Duodenal mucosa (tissue), 2 donors: ENCODE data around the gene PBX1.
A peak's percentile ranks its signal among the peaks of the same experiment; 100 is the strongest.

Experiments used
- H3K27ac ChIP-seq: one replicate; pipeline ENCODE4 v1.7.0; 2013; ENCODE audit warnings: low read depth, low read length
- H3K27me3 ChIP-seq, 2 donors: one replicate each; pipeline ENCODE4 v1.7.0; 2013; ENCODE audit warnings: low read length in 2 of 2, control low read depth in 1 of 2; ENCODE audit not compliant: insufficient read depth in 2 of 2, control insufficient read depth in 1 of 2
- H3K36me3 ChIP-seq, 2 donors: one replicate each; pipeline ENCODE4 v1.7.0; 2013; ENCODE audit warnings: low read length in 2 of 2, control low read depth in 1 of 2; ENCODE audit not compliant: insufficient read depth in 2 of 2, control insufficient read depth in 1 of 2
- H3K4me1 ChIP-seq, 2 donors: one replicate each; pipeline ENCODE4 v1.7.0; 2013; ENCODE audit warnings: low read length in 2 of 2, control low read depth in 1 of 2; ENCODE audit not compliant: insufficient read depth in 2 of 2, control insufficient read depth in 1 of 2
- H3K4me3 ChIP-seq, 2 donors: one replicate each; pipeline ENCODE4 v1.7.0; 2013; ENCODE audit warnings: low read length in 2 of 2, low read depth in 1 of 2
- H3K9ac ChIP-seq, 2 donors: one replicate each; pipeline ENCODE4 v1.7.0; 2013; ENCODE audit warnings: low read length in 2 of 2, low read depth in 1 of 2
- H3K9me3 ChIP-seq, 2 donors: one replicate each; pipeline ENCODE4 v1.7.0; 2013; ENCODE audit warnings: low read length in 2 of 2, control low read depth in 1 of 2; ENCODE audit not compliant: control insufficient read depth in 1 of 2

PBX1 gene

DNA sequence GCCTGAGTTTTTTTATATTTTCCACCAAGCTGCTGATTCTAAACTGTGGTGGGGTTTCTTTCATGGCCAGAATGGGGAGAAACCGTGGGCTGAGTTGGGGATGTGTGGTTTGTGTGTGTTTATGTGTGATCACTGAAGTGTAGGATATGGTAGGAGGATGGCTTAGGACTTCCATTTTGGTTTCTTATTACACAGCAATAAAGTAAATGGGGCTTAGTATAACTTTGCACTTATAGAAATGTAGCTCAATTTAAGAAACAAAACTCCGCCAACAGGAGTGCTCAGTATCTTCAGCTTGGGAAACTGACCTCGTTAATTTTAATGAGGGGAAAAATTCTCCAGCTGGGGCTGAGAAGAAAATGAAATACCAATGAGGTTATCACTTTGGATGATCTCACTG is 77.8 kb downstream of the PBX1 start:
- H3K36me3 ChIP-seq: no peaks in the 10 kb centered on the region
- peaks cover 62 to 76% of the 10 kb centered on the region in 2 donors for H3K4me1 ChIP-seq
- H3K4me3 ChIP-seq: peak overlapping the region in 1 of 2 donors; percentile 24
- no peaks in the 10 kb centered on the region for H3K27me3 ChIP-seq
- no peak overlapping the region for H3K9ac ChIP-seq
- H3K9me3 ChIP-seq: no peaks in the 10 kb centered on the region
- H3K27ac ChIP-seq: peak overlapping the region; percentile 10

DNA sequence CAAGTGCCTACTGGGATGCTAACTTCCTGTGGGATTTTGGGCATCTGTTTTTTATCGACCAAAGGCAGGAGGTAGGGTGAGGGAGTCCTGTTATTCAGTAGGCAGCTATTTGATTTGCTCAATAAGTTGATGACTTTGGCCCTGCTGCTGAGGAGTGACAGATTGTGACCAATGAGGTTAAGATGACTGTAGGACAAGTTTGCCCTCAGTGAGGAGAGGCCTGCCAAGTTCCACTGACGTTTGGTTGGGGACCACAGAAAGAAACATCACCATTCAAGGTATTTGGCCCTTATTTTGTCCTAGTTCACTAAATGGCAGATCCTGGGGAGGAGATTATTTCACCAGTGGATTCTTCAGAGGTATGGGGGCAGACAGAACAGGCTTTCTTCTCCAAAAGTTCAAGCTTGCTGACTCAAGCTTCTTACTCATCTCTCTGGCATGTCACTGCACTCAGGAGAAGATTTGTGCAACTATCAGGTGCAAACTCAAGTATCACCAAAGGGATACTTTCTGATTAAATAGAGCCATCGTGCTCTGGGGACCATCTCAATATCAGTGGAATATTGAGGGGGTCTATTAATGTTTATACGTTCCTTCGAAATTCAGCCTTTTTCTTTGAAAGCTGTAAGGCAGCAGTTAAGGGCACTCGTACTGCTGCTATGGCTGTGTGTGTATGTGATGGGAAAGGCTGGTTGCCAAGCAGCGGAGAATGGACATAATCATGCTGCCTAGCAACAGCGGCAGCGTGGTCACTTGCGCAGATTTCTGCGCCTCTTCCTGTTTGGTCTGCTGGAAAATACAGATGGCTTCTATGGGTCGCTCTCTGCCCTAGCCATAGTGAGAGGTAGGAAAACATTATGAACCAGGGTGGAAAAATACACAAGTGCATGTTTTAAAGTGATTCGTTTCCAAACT is 78.7 kb downstream of the PBX1 start:
- H3K9ac ChIP-seq: no peak overlapping the region
- H3K27ac ChIP-seq: peak overlapping the region; percentile 5
- peaks cover 53 to 67% of the 10 kb centered on the region in 2 donors for H3K4me1 ChIP-seq

DNA sequence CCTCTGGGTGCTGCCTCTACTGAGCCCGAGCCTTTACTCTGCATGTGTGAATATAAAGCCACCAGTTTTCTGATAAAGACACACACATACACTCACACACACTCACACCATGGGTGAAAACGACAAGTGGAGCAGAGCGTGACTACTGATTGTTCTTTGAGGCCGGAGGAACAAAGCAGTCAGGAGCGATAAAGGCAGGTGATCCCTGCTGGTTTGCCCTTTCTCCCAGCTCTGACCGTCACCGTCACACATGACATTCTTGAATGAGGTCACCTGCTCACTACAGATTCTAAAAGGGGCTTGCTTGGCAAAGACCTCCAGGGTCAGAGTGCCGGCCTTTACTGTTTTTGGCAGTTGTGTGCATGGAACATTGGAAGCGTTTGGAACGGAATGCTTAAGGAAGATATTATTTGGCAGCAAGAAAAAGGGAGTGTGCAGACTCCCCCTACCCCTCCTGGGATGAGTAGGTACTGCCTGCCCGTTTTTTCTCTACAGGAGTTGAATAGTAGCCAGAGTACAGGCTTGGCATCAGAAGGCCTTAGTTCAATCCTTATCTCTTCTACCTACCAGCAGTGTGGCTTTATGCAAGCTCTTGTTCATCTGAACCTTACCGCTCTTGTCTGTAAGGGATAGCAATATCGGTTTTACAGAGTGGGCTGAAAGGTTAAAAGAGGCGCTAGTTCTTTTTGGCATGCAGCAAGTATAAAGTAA is 79.7 kb downstream of the PBX1 start:
- Histone ChIP-seq H3K9ac (peak overlapping the region in 1 of 2 donors; percentile 23), H3K27ac (peak overlapping the region; percentile 10), H3K9me3 (no peaks in the 10 kb centered on the region), H3K27me3 (no peaks in the 10 kb centered on the region), H3K4me3 (no peak overlapping the region), H3K4me1 (peaks cover 48 to 62% of the 10 kb centered on the region in 2 donors), H3K36me3 (no peaks in the 10 kb centered on the region)

More for the DNA sequence above, 78.7 kb downstream of the PBX1 start:
- H3K4me3 ChIP-seq: no peak overlapping the region
- no peaks in the 10 kb centered on the region for H3K27me3 ChIP-seq
- H3K9me3 ChIP-seq: no peaks in the 10 kb centered on the region
- no peaks in the 10 kb centered on the region for H3K36me3 ChIP-seq

DNA sequence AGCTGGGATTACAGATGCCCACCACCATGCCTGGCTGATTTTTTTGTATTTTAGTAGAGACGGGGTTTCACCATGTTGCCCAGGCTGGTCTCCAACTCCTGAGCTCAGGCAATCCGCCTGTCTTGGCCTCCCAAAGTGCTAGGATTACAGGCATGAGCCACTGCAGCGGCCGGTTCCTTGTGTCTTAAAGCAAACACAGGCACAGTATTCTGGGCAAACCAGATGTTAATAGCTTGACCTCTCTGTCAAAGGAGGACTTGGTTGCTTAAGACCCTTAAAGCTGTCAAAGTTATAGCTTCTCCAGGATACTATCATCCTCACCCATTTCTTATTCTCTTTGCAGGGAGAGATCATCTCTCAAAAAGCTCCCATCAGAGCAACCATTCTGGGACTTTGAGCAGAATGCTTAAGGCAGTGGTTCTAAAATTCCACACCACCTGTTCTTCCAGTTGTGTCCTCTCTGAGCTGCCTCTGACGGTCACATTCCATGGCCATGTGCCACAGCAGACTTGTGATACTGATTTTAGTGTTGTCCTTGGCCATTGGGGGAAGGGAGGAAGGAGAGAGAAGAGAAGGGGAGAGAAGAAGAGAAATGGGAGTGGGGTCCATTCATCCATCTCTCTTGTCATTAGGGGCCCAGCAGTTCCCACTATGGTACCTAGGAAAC is 81.8 kb downstream of the PBX1 start:
- H3K27ac ChIP-seq: no peak overlapping the region
- no peak overlapping the region for H3K9ac ChIP-seq
- H3K9me3 ChIP-seq: no peaks in the 10 kb centered on the region
- H3K4me3 ChIP-seq: no peak overlapping the region
- H3K27me3 ChIP-seq: no peaks in the 10 kb centered on the region
- no peaks in the 10 kb centered on the region for H3K36me3 ChIP-seq
- H3K4me1 ChIP-seq: peaks cover 26 to 49% of the 10 kb centered on the region in 2 donors

DNA sequence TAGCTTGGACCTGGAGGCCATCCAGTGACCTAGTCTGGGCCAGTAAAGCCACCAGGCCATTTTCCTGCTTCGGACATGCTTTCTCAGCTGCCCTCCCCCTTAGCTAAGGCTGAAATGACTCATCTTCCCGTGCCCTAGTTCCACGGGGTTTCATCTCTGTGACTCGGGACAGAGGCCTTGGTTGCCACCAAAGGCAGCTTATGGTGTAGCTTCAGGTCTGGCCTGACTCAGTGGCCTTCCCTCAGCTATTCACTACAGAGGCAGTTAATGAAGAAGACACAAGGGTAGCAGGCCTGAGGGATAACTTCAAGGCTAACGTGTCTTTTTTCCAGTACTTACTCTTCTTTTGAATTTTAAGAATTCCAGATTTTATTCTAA is 82.4 kb downstream of the PBX1 start:
- Histone ChIP-seq H3K4me3 (no peak overlapping the region), H3K36me3 (no peaks in the 10 kb centered on the region), H3K9ac (no peak overlapping the region), H3K27ac (no peak overlapping the region), H3K27me3 (no peaks in the 10 kb centered on the region), H3K4me1 (peaks cover 23 to 46% of the 10 kb centered on the region in 2 donors), H3K9me3 (no peaks in the 10 kb centered on the region)

DNA sequence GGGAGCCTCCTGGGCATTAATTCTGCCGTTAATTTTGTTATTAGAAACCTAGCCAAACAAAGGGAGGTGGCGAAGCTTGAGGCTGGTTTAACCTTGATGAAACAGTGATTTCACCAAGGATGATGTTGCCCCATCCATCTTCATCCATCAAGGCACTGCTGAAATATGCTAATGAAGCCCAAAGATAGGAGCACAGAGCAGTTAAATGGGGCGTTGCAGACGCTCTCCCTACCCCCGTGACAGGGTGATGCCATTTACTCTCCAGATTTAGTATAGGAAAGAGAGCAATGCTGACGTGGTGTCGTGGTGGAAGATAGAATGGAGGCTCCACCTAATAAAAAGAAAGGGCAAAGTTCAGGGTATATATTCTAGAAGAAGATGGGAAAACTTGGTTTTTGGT is 84.0 kb downstream of the PBX1 start:
- Histone ChIP-seq H3K4me3 (no peak overlapping the region), H3K9me3 (no peaks in the 10 kb centered on the region), H3K27me3 (no peaks in the 10 kb centered on the region), H3K4me1 (peaks cover 21 to 44% of the 10 kb centered on the region in 2 donors), H3K27ac (no peak overlapping the region), H3K36me3 (no peaks in the 10 kb centered on the region), H3K9ac (no peak overlapping the region)

DNA sequence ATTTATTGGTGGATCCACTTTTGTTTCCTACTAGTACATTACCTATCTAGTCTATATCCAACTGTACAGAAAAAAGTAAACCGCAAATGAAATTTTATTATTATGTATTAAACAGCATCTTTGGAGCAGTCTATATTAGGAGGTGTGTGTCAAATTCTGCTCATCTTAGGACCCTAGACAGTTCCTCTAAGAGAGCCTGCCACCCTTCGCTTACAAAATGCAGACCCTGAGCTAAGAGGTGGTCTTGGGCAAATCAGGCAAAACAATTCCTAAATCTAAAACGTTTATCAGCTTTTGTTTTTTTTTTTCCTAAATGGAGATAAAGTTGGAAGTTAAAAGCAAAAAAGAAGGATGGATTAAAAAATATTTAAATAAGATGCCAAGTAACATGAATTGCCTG is 85.3 kb downstream of the PBX1 start:
- Histone ChIP-seq H3K36me3 (no peaks in the 10 kb centered on the region), H3K27ac (no peak overlapping the region), H3K4me3 (no peak overlapping the region), H3K9me3 (no peaks in the 10 kb centered on the region), H3K27me3 (no peaks in the 10 kb centered on the region), H3K9ac (no peak overlapping the region), H3K4me1 (peaks cover 22 to 44% of the 10 kb centered on the region in 2 donors)

DNA sequence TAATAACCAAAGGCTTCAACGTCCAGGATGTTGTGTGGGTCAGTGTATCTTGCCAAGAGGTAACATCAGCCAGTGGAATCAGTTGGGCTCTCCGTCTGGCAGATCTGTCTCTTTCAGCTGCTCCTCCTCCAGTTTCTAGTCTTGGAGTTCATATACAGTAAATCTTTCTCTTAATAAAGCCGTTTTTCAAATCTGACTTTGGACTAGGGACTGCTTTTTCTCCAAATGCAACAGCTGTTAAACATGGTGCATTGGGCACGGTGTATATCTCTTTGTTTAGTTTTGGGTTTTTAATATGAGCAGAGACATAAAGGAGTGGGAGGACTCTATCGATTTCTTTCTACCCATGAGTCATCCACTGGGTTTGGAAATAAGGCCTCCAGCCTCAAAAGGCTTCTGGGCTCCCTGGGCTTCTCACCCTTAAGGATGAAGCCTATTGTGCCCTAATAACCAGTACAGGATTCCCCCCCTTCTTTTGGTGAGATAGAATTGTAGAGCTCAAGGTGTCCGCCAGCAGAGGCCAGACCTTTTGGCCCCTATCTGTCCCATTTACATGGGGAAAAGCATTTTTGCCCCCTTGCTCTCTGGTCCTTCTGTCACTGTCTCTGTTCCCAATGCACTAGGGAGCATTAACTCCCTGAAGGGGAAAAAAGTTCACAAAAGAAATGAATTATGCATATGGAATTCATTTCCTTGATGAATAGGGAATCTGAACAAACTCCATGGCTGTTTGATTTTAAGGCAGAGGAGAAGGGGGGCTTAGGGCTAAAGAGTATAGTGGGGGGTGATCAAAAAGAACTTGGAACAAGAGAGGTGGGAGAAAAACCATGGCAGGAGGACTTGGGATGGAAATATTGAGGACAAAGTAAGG is 86.0 kb downstream of the PBX1 start:
- no peak overlapping the region for H3K4me3 ChIP-seq
- no peaks in the 10 kb centered on the region for H3K27me3 ChIP-seq
- H3K9ac ChIP-seq: no peak overlapping the region
- no peak overlapping the region for H3K27ac ChIP-seq
- peaks cover 25 to 50% of the 10 kb centered on the region in 2 donors for H3K4me1 ChIP-seq
- H3K36me3 ChIP-seq: no peaks in the 10 kb centered on the region
- no peaks in the 10 kb centered on the region for H3K9me3 ChIP-seq

DNA sequence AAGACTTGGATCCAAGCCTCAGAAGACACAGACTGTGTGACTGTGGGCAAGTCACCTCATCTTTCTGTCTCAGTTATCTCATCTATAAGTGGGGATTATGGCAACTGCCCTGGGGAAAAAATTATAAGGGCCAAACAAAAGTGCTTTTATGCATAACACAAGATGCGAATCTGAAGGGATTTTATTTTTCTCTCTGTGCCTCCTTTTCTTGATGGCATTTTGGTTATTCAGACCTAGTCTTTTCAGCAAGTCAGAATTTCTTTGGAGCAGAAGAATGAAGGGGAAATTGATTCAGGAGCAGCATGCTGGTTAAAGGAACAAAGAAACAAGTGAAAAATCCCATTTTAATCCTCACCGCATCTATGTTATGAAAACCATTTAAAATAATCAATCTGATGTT is 86.9 kb downstream of the PBX1 start:
- no peak overlapping the region for H3K27ac ChIP-seq
- H3K36me3 ChIP-seq: no peaks in the 10 kb centered on the region
- H3K4me1 ChIP-seq: peaks cover 32 to 50% of the 10 kb centered on the region in 2 donors
- no peak overlapping the region for H3K9ac ChIP-seq
- H3K4me3 ChIP-seq: no peak overlapping the region
- no peaks in the 10 kb centered on the region for H3K27me3 ChIP-seq
- no peaks in the 10 kb centered on the region for H3K9me3 ChIP-seq
